GM21529 (cell line): ENCODE measurements around the gene TBX1.
A peak's percentile ranks its signal among the peaks of the same experiment; 100 is the strongest.
"Not testable (repeated sequence)": the region's sequence is repeated elsewhere in the genome, so short reads cannot be mapped to it uniquely, and the experiment has no call there.

Experiments used
- ATAC-seq: cut with Tn5 transposase; IDR thresholded peaks from one replicate; pipeline ENCODE4 v1.9.1; 2021; ENCODE audit not compliant: unreplicated experiment

Gene TBX1

DNA sequence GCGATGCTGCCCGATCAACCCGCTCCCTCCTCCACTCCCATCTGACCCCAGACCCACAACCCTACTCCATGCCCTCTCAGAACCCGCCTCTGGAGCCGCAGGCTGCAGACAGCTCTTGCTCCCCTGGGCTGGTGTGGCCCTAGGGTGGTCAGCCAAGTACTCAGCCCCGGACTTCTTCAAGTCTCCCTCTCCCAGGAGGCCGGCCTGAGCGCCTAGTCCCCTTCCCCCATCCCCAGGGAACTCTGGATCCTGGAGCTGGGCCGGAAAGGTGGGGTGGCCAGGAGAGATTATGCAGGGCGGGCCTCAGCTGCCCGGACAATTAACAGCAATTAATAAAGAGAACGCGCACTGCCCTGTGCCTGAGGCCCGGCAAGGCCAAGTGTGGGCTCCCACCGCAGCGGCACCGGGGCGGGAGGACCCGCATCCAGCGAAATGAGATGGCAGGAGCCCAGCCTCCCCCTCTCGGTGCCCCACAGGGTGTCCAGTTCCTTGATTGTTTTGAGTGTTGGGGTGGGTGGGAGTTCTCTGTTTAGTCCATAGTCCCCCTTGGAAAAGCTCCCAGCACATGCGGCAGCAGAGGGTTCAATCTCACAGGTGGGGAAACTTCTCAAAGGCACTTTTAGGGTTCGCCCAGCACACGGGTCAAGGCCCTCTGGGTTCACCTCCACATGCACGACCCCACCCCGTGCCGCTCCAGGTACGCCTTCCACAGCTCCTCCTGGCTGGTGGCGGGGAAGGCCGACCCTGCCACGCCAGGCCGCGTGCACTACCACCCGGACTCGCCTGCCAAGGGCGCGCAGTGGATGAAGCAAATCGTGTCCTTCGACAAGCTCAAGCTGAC lies 3.1 kb downstream of the TBX1 start:
- ATAC-seq: no peak

DNA sequence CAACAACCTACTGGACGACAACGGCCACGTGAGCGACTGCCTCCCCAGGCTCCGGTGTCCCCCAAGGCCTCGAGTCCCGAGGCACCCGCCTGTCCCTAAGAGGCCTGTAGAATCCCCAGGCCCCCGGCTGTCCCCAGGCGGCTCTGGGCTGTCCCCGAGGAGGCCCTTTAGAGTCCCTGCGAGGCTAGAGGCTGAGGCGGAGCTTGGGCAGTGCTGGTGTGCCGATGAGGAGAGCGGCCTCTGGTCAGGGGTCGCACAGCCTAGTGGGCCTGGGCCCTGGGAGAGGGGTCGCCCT lies 3.7 kb downstream of the TBX1 start:
- no peak for ATAC-seq

DNA sequence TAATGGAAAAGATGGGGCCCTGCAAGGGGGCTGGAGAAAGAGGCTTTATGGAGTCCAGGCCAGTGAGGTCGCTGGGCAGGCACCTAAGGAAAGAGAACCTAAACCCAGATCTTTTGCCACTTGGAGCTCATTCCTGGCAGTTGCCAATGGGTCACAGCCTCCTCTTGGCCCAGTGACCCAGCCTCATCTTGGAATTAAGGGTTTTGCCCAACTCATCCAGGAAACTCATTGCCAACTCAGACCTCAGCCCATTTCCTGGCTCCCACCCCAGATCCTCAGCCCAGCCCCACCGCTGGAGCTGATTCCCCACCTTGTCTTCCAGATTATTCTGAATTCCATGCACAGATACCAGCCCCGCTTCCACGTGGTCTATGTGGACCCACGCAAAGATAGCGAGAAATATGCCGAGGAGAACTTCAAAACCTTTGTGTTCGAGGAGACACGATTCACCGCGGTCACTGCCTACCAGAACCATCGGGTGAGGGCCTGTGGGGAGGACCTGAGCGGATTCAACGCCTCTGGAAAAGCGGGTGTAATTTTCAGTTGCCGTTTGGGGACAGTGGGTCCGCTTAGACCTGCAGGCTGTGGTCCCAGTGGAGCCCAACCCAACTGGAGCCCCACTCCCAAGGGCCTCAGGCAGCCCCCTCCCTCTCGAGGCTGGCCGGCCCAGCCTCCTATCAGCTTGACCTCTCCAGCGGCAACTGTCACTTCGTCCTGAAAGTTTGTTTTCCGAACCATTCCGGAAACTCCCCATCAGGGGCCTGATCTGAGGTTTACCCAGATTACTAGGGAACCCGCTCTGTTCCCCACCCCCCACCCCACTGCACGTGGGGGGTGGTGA lies 4.3 kb downstream of the TBX1 start:
- no peak for ATAC-seq

DNA sequence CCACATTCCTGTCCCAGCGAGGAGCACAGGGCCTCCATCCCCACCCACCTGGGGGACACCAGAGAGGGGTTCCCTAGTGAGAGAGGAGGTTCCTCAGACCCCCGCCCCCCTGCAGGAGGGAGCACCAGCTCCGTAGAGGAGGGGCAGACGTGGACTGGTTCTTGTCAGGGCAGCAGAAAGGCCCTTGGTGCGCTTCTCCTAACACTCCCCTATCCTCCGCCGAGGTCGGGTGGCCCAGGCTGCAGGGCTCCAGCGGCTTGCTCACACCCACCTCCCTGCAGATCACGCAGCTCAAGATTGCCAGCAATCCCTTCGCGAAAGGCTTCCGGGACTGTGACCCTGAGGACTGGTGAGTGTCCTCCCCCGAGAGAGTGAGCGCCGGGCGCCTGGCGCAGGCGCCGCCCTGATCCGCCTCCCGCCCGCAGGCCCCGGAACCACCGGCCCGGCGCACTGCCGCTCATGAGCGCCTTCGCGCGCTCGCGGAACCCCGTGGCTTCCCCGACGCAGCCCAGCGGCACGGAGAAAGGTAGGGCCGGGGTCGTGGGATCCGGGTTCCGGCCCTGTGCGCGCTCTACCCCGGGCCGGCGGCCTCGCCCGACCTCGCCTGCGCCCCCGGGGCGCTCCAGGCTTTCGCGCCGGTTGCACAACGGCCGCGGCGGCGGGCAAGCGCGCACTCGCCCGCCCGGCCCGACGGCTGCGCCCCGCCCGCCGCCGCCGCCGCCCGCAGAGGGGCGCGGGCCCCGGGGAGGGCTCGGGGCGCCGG lies 5.1 kb downstream of the TBX1 start:
- no peak for ATAC-seq

DNA sequence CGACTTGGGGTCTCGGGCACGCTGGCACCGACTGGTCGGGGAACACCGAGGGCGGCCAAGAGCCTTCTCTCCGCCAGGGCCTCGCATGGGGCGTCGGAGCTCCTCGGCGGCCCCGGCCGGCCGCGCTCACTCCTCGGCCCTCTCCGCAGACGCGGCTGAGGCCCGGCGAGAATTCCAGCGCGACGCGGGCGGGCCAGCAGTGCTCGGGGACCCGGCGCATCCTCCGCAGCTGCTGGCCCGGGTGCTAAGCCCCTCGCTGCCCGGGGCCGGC lies 5.6 kb downstream of the TBX1 start:
- no peak for ATAC-seq

DNA sequence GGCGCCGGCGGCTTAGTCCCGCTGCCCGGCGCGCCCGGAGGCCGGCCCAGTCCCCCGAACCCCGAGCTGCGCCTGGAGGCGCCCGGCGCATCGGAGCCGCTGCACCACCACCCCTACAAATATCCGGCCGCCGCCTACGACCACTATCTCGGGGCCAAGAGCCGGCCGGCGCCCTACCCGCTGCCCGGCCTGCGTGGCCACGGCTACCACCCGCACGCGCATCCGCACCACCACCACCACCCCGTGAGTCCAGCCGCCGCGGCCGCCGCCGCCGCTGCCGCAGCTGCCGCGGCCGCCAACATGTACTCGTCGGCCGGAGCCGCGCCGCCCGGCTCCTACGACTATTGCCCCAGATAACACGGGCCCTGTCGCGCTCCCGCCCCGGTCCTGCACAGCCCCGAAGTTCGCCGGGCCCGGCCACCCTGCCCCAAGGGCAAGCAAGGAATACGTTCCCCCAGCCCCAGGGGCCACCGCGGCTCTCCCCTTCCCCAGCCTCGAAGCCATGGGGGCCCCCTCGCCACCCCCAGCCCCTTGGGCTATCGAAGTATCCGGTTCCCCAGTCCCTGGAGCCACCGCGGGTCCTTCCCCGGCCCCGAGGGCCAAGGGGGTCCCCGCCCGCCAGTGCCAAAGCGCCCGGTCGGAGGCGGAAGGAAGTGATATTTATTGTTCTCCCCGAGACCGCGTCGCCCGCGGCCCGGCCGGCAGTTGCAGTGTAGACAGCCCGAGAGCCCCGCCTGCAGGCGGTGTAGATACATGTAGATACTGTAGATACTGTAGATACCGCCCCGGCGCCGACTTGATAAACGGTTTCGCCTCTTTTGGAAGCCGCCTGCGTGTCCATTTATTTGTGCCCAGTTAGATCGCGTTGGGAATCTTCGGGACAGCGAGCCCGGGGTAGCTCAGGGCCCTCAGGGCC lies 6.2 kb downstream of the TBX1 start:
- ATAC-seq: no peak

DNA sequence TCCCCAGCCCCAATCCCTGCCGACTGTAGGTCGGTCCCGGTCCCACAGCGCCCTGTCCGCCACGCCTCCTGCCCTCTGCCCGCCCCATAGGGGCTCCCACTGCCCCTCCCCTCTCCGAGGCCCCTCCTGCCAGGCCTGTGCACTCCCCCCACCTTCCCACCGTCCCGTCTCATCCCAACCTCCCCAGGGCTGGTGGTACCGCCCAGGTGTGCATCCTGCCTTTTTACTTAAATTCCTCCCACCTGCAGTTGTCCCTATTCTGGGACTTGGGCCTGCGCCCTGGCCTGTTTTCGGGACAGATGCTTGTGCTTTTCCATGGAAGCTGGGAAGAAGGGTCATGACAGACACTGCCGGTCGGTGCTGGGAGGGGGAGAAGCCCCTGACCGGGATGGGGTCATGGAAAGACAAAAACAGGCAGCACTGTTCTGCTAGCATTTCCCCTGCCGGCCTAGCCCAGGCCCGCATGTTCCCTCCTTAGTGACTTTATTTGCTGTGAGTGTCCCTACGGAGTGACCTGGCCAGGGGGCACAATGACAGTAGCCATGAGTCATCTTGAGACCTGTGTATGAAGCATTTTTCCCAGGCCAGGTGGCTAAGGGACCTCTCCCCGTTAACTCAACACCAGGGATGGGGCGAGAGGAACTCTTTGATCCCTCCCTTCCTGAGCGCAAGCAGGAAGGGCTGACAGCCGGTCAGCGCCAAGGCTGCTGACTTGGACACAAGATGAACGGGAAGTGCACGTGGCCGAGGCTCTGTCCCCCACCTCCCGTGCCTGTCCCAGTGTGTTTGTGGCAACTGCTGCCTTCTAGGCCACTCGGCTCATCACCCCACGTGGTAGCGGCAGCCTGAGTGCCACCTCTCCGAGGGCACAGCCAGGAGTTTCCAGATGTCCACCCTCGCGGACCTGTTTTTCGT lies 7.1 kb downstream of the TBX1 start:
- no peak for ATAC-seq

DNA sequence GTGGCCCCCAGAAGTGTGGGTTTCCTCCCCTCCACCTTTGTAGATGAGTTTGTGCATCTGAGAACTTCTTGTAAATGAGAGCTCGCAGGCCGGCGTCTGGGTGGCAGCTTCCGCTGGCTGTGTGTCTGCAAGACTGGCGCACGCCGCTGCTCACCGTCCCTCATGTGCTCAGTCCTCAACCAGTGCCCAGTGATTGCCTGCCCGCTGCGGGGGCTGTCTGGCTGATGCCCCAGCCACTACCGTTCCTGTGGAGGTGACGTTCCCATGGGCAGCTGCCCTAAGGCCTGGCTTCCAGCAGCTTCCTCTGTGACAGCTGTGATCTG lies 8.8 kb downstream of the TBX1 start:
- ATAC-seq: no peak

DNA sequence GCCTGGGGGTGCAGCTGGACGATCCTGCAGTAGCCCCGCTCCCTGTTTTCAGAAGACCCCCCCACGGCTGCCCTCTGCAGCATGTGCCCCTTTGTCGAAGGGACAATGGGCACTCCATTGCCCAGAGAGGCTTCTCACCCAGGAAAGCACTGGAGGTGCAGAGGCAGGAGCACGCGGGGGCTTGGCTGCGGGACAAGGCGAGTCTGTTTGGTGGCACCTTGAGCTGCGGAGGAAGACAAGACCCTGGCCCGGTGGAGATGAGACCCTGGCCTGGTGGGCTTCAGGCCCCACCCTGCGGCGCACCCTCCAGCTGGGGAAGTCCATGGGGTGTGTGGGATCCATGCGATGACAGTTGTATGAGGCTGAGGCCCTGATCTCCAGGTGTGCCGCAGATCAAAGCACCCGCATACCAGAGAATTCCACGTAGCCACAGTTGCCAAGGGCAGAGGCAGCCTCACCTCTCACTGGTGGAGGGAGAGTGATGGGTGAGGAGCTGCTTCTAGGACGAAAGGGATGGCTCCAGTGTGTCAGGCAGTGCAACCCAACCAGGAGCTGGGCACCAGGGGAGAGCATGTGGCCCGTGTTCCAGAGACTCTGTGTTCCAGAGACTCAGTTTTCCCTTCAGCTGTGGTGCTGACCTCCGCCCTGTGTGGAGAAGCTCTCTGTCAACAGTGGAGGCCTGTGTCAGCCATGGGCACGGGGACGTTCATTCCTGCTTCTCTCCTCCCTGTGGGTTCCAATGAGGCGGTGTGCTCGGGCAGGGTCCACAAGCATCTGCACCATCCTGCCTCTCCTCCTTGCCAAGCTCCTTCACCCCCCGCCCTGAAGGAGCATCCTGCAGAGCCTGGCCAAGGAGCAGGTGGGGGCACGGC lies 10.0 kb downstream of the TBX1 start:
- no peak for ATAC-seq

DNA sequence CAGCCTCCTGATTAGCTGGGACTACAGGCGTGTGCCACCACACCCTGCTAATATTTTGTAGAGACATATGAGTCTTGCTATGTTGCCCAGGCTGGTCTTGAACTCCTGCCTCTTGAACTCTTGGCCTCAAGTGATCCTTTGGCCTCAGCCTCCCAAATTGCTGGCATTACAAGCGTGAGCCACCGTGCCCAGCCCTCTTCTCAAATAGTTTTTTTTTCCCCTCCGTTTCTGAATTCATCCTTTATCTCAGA lies 11.8 kb downstream of the TBX1 start:
- no peak for ATAC-seq

DNA sequence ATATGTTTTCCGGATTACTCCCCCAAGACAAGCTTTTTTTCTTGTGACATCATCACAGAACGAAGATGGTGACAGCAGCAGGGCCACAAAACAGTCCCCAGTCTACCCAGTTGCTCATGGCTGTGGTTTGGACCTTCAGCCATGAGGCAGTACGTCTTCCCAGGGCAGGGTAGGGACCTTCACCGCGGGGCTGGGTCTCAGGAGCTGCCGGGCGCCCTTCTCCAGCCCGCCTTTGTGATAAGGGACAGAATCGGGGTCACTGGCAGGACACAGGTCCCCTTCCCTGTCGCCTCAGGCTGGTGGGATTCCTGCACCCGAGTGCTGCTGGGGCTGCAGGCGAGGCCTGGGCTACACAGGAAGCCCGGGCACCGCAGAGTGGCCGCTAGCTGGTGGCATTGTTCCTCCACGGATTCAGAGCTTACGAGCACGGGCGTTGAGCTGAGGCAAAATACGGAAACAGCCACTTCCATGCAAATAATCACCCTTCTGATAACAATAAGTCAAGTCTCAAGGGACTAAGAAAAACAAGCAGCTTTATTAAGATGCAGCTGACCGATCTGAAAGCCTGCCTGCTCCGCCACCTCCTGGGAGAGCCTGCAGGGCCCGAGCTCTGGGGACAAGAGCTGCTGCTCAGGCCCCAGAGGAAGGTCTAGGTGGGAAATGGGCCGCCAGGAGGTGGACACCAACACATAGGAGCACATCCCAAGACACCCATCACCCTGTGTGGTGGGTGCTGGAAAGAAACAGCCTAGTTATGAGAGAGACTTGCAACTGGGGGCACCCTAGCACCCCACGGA lies 12.3 kb downstream of the TBX1 start:
- ATAC-seq: peak; percentile 78

DNA sequence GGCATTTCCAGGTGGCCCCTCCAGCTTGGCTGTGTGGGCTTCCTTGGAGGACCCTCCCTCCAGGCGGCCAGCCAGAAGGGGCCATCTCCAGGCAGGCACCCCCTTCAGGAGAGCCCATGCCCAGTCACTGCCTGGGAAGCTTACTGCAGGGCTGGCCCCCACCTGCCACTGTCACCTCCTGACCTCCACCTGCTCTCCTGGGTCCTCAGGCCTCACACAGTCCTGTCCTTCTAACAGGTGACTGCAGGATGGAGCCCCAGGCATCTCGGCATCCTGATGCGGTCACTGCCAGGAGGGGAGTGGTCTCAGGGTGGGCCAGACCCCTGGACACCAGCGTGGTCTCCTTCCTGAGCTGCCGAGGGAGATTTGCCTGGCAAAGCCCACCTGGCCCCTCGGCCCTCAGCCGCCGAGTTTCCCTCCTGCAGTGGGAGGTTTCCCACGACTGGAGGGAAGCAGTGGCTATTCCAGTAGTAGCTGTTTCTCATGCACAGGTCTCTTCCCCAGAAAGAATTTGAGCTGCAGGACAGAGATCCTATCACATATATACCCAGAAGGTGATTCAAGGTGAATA lies 13.0 kb downstream of the TBX1 start:
- ATAC-seq: no peak

DNA sequence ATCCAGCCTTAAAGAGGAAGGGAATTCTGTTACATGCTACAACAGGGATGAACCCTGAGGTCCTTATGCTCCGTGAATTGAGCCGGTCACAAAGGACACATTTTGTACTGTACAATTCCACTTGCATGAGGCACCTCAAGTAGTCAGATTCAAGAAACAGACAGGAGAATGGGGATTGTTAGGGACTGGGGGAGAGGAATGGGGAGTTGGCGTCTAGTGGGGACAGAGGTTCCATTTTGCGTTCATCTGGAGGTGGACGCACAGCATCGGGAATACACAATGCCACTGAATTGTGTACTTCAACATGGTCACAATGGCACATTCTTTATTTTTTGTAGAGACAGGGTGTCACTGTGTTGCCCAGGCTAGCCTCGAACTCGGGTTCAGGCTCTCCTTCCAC lies 14.1 kb downstream of the TBX1 start:
- ATAC-seq: no peak

DNA sequence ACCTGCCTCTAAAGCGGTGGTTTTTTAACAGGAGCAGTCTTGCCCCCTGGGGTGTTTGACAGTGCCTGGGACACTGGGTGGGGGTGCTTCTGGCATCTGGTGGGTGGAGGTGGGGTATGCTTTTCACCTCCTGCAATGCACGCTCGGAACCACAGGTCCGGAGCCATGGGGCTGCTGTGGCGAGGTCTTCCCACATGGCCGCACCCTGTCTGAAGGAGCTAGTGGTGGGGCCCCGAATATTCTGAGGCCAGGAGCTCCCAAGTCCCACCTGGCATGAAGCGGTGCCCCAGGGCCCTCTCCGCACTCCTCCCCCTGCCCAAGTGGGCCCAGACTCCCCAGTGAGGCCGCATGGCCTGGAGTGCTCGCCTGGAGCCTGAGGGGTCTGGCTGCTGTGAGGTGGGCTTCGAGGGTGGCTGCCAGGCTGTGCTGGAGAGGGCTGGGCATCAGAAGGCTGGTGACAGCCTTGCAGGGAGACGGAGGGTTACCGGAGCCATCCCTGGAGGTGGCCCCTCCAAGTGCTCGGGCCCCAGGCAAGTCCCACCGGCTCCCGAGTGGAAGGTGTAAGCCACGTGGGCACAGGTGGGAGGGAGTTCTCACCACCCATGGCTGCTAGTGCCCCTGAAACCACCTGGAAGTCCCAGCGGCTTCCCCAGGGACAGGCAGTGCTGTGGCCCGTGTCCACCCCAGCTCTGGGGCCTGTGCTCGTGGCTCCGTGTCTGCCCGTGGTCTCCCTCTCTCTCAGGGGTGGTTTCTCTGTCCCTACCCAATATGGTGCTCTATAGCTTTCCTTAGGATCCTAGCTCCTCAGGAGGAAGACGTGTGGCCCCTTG lies 15.1 kb downstream of the TBX1 start:
- no peak for ATAC-seq

DNA sequence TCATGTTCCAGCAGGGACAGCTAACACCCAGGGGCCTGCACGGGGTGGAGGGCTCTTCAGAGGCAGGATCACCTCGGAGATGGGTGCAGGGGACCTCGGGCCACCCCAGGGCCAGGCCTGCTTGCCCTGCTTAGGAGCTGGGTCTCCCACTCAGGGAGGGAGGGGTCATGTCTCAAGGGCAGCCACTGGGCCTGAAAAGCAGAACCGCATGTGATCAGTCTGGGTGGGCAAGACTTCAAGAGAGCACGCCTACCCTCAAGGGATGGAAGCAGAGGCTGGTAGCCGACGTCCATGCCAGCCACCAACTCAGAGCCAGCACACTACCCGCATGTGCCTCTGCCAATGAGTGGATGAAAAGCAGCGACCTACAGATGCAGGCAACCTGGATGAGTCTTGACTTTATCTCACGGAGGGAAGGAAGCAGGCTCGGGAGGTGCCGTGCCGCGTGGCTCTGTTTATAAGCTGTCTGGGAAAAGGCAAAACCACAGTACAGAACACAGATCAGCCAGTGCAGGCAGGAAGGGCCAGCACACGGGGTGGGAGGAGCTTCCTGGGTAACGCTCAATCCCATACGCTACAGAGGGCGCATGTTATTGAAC lies 16.0 kb downstream of the TBX1 start:
- ATAC-seq: no peak

DNA sequence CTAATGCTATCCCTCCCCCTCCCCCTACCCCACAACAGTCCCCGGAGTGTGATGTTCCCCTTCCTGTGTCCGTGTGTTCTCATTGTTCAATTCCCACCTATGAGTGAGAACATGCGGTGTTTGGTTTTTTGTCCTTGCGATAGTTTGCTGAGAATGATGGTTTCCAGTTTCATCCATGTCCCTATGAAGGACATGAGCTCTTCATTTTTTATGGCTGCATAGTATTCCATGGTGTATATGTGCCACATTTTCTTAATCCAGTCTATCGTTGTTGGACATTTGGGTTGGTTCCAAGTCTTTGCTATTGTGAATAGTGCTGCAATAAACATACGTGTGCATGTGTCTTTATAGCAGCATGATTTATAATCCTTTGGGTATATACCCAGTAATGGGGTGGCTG lies 16.6 kb downstream of the TBX1 start:
- not testable (repeated sequence) for ATAC-seq

DNA sequence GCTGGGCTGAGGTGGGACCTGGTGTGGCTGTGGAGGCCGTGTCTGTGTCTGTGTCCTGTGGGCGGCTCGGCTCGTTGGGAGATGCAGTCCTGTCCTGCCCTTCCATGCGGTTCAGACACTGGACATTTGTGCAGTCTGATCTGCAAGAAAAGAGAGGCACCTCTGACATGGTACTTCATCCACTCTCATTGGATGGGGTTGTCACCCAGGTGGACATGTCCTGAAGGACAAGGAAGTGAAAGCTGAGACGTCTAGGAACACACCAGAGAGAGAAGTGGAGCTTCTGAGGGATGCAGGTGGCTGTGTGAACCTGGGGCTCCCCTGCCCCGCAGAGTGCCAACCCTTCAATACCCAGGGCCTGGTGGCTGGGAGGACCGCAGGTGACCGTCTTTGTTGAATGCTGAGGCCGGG lies 18.4 kb downstream of the TBX1 start:
- no peak for ATAC-seq
